ENCODE results near the gene UBC.
"Not testable (repeated sequence)": the region's sequence is repeated elsewhere in the genome, so short reads cannot be mapped to it uniquely, and the experiment has no call there.

UBC gene

GRCh38 chr12:124930586-124930985 lies 16.1 kb upstream of the UBC start:
- no peak for DNase-seq

DNA sequence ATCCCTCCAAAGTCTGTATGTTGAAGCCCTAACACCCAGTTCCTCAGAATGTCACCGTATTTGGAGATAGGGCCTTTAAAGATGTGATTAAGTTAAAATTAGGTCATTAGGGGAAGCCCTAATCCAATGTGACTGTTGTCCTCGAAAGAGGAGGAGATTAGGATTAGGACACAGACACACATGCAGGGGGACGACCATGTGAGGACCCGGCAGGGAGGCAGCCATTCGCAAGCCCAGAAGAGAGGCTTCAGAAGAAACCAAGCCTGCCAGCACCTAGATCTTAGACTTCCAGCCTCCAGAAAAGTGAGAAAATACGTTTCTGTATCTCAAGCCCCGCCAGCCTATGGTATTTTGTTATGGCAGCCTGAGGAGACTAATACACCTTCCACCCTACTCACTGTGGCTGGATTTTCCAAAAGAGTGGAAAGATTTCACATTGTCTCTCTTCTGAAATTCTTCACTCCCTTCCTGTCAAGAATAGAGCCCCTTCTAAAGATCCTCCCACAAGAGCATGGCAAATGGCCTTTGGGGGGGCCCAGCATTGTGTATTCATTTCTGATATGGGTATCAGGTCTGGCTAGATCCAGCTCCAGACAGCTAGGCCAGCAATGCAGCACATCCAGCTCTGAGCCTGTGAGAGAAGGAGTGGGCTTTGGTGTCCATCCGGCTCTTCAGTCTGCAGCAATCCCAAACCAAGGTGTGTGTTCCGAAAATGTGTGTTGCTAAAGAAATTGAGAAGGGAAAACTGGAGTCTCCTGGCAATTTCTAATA lies 15.4 kb upstream of the UBC start:
- no peak for DNase-seq

DNA sequence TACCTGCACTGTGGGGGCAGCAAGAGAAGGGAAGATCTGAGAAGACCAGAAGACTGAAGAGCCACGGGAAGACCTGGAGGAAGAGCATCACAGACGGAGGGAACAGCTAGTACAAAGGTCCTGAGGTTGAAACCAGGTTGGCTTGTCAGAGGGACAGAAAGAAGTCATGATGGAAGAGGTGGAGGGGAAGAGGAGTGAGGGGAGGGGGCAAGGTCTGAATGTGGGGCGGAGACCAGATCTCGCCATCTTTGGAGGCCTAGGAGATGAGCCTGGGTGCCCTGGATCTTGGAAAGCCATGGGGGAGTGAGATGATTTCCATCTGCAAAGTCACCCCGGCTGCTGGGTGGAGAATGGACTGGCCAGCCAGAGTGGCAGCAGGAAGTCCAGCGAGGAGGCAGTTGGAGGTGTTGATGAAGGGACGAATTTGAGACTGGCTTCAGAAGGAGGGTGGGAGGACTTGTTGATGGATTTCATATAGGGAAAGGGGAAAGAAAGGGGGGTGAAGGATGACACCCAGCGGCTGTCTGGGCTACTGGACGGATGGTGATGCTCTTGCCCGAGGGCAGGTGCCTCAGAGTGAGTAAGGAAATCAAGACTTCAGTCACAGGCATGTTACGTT lies 14.6 kb upstream of the UBC start:
- DNase-seq = no peak

DNA sequence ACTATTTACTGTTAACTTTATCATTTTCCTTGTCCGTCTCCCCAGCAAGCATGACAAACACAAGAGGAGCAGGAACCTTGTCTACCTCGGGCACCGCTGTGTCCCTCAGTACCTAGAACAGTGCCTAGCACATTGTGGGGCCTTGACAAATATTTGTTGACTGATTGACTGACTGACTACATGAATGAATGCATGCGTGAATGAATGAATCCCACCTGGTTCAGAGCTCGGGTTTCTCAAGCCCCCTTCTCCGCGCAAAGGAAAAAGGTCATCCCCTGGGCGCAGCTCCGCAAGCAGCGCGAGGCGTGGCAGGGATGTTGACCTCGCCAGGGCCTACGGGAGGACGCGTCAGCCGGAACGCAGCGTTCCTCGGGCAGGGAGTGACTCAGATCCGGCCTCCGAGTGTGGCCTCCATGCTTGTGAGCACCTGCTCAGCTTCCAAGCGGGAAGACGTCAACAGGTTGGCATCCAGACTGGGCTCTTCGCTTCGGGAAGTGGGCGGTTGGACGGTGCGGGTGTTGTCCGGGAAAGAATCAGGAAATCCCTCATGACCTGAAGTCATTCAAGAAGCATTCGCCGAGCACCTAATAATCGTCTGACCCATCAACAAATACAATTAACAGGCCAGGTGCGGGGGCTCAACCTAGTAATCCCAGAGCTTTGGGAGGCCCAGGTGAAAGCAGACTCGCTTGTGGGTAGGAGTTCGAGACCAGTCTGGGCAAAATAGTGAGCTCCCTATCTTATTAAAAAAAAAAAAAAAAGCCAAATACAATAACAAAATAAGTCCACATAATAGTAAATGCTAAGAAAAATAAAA lies 13.9 kb upstream of the UBC start:
- no peak for DNase-seq

DNA sequence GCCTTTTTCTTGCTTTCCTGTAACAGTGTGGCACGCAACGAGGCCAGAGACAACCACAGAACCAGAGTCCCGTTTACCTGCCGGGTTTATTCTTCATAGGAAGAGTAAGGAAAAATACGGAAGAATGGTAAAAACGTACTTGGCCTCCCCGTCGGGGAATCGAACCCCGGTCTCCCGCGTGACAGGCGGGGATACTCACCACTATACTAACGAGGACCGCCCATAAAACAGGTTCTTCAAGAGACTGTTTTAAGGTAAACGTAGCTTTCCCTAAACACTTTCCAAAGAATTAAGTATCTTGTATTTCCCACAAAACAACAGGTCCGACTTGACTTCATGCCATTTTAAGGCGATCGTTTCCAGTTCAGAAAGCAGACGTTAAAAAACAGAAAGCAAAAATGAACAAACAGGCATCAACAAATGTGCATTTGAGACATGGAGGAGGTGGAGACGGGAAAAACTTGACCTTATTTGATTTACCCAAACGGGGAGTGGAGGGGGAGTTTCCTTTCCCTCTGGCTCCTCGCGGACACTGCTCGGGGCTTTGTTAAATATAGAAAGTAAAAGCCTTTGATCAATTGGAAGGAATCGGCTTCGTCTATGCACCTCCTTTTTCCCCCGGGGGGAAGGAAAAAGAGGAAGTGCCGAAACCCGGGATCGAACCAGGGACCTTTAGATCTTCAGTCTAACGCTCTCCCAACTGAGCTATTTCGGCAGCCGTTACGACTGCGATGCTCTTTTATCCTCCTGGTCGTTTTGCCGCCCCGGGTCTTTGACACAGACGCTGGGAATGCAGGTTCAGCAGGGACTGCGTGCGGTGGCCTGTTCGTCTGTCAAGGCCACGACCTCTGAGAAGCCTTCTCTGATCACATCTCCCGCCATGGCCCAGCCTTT lies 13.0 kb upstream of the UBC start:
- no peak for DNase-seq

- not testable (repeated sequence) for DNase-seq
Measured at GRCh38 chr12:124925782-124926181, 11.3 kb upstream of the UBC start.

DNA sequence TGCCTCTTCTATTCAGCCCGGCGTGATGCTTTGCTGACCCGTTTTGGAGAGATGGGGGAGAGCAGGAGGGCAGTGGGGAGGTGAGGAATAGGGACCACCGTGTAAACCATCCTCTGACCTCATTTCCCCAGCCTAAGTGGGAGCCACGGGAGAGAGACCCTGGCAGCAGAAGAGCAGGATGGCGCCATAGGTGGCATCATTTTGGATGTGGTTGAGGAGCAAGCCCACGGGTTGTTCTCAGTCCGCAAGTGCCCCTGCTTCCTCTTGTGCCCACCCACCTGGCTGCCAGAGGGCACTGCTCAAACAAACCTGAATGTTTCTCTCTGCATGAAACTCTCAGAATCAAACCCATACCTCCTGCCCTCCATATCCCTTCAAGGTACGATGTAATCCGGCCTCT lies 10.7 kb upstream of the UBC start:
- DNase-seq = no peak

GRCh38 chr12:124923905-124924734 lies 9.7 kb upstream of the UBC start:
- DNase-seq = no peak

DNA sequence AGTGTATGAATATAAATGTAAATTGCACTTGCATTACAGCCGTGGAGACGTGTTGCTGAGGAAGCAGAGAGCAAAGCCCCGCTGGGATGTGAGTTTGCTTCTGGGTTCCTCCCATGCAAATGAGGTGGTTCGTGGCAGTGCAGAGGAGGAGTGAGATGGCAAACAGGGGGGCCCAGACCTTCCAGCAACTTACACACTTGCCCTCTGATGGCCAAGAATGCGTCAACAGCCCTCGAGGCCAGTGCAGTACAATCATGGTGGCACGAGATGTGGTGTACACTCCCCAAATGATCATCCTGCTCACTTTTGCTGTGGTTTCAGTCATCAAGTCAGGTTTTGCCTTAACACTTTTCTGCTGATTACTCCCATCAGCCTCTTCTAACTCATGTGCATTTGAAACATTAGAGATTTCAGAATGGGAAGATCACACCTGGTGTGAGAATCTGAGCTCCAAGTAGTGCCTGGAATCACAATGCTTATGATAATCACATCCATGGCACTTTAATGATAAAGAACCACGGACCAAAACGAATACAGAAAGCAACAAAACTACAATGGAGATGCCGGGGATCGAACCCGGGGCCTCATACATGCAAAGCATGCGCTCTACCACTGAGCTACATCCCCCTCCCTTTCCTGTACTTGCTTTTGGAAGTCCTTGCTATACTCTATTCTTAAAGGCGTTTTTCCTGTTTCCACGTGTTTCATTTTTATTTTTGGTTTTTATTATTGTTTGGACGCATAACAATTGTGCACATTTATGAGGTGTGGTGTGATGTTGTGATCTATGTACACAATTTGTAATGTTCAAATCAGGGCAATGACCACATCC lies 7.0 kb upstream of the UBC start:
- DNase-seq = no peak

- DNase-seq = no peak
Measured at GRCh38 chr12:124920353-124920935, 6.0 kb upstream of the UBC start.

DNA sequence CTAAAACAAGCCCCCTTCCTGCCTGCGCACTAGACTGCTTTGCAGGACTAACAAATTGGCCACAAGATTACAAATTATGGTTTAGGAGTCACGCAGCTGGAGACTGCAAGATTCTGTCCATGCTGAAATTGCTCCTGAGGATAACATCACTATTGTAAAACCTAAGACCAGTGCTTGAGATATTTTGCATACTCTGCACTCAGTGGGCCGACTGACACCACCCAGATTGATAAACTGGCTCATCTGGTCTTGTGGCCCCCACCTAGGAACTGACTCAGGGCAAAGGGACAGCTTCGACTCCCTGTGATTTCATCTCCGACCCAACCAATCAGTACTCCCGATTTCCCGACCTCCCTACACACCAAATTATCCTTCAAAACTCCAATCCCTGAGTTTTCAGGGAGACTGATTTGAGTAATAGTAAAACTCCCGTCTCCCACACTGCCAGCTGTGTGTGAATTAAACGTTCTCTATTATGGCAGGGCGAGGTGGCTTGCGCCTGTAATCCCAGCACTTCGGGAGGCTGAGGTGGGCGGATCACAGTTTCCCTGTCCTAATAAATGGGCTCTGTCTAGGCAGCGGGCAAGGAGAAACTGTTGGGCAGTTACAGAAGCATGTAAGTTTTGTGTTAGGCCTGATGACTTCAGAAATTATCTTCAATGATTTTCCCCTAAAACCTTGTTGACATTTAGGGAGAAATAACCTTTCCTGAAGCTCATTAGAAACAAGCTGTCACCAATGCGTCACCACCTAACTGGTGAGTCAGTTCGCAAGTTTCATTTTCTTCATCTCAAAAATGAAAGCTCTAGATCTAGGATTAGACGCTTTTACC lies 5.3 kb upstream of the UBC start:
- no peak for DNase-seq

DNA sequence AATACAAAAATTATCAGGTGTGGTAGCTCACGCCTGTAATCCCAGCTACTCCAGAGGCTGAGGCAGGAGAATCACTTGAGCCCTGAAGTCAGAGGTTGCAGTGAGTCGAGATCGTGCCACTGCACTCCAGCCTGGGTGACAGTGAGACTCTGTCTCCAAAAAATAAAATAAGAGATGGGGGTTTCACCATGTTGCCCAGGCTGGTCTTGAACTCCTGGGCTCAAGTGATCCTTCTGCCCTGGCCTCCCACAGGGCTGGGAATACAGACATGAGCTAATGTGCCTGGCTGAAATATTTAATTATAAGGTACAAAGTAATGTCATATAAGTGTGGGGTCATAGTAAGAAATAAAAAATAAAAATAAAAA lies 4.2 kb upstream of the UBC start:
- DNase-seq = not testable (repeated sequence)

DNA sequence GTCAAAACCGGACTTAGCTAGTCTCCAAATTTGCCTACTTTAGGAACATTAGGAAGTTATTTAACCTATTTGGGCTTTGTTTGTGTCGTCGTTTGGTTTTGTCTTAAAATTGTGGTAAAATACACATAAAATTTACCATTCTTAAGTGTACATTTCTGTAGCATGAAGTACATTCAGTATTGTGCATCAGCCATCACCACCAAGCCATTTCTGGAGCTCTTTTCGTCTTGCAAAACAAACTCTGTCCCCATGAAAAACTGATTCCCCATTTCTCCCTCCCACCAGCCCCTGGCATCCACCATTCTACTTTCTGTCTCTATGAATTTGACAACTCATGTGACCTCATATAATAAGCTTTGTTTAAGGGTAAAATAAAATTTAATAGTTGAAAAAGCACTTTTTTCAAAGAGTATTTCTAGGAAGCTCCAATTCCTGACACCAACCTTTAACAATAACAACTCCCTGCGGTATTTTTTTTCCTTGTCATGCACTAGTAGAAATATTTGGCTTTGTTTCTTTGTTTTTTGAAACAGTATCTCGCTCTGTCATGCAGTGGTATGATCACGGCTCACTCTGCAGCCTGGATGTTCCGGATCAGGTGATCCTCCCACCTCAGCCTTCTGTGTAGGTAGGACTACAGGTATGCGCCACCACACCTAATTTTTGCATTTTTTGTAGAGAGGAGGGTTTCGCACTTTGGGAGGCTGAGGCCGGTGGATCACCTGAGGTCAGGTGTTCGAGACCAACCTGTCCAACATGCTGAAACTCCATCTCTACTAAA lies 3.6 kb upstream of the UBC start:
- no peak for DNase-seq

DNA sequence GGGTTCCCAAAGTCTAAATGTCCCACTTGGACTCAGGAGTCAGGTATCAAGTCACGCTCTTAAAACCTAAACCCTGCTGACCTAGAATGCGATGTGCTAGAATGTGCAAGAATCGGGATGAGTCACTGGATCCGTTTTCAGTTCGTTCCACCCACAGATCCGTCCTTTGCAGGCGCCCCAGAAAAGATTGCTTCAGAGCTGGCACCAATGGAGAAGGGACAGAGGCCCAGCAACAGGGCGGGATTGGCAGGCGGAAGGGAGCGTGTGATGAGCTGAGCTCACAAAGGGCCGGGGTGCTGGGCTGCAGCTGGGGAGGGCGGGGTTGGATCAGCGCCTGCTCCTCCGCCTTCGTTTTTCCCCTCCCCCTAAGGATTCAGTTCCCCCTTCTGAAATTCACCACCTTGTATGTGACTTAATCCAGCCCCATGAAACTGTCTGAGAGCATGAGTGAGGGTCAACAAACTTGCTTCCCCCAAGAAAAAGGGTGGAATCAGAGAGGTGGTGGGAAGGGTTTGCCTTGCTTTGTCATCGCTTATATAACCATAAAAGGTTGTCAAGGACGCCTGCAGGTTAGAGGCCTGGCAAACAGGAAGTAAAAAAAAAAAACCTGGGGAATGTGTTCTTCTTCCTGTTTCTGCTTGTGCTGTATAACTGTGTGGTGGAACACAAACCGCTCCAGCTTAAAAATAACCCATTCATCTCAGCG lies 2.8 kb upstream of the UBC start:
- DNase-seq = no peak

DNA sequence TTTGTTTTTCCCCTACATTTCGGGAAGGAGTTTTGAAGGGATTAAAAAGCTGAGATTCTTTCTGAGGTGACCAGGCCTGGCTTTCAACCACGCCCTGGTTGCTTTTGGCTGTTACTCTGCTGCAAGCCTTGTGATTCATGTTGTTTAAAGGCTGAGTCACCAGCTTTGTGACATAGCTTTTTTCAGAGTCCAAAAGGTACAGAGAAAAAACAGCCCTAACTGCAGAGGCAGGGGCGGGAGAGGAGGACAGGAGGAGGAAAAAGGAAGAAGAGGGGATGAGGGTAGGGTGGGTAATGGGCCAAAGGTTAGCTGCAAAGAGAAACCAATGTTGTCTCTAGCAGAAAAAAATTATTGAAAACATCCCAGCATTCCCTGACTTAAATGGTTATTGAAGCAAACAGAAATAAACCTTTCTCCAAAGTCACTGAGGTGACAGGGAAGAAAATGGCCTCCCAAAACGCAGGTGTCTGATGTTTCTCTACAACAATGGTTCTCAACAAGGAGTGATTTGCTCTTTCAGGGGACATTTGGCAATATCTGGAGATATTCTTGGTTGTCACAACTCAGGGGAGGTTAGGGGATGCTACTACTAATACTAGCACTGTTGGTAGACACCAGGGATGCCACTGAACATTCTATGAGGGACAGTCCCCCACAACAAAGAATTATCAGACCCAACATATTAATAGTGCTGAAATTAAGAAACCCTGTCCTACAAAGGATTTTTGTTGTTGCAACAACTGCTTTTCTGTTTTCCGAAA lies 2.1 kb upstream of the UBC start:
- no peak for DNase-seq

DNA sequence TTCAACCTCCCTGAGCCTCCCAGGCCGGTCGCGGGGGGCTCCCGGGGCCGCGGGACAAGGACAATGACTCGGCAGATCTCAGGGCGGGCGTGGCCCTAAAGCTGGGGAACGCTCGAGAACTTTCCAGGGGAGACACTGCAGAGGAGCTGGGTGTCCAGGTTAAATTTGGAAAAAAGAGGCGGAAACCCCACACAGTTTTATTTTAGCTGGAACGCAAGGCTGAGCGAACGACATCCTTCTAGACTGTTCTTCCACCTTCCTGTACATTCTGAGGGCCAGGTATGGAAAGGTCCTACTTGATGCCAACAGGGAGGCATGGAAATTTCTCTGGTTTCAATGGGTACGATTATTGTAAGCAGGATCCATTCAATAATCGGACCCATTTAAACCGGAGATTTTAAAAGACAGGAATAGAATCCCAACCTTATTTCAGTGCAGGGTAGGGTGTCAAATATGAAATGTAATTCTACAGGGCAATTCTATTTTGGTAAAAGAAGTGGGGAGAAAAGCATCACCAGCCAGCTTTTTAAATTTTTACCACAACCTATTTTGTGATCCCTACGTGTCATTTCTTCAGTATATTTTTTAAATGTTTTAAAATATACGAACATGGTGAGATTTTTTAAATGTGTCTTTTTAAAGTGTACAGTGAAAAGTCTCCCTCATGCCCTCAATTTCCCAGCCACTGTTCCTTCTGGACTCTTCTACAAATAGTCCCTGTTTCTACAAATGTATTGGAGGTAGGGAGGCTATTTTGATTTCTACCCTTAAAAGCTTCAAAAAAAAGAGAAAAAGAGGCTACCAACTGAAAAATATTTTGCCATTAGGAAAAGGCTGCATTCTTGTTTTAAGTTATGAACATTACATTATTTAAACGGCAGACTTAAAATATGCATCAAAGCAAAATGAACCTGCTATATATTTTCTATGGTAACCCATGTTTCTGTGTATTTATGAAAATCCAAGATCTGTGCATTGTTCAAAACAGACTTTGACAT lies 1.1 kb upstream of the UBC start:
- DNase-seq = no peak
